GM18508 (cell line): ENCODE measurements around the gene HS1BP3.

Experiments used
- ATAC-seq: cut with Tn5 transposase; IDR thresholded peaks from one replicate; pipeline ENCODE4 v1.9.1; 2021; ENCODE audit warnings: moderate number of reproducible peaks; ENCODE audit not compliant: insufficient read depth, unreplicated experiment

HS1BP3 gene

GRCh38 chr2:20633001-20633400 is 17.9 kb downstream of the HS1BP3 start:
- ATAC-seq = no peak

- ATAC-seq = no peak
Measured at GRCh38 chr2:20632446-20632990, 18.4 kb downstream of the HS1BP3 start.

DNA sequence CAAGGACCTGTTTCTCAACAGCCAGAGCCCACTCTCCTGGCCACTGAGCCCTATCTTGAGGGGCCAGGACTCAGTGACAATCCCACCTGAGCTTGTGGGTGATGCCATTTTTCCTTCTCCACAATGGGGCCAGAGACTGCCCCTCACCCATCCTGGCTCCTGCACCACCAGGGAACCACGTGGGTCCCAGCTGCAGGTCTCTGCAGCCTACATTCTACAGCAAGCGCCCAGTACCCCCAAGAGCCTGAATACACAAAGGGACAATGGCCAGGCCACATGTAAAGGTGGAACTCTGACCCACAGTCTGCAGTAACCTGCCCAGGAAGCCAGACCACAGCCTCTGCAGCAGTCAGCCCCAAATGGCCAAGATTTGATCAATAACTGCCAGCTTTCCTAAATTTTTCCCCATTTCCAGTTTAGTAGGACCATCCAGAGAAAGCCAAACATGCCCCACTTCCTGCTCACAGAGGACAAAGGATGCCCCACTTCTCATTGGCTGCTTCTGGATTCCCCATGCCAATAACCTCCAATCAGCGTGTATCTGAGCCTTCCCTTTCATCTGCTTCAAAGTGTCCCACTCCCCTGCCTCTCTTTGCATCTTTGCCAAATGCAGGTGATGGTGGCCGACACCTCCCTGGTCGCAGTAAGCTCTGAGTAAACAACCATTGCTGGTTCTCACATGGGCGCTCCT is 19.1 kb downstream of the HS1BP3 start:
- ATAC-seq = no peak

DNA sequence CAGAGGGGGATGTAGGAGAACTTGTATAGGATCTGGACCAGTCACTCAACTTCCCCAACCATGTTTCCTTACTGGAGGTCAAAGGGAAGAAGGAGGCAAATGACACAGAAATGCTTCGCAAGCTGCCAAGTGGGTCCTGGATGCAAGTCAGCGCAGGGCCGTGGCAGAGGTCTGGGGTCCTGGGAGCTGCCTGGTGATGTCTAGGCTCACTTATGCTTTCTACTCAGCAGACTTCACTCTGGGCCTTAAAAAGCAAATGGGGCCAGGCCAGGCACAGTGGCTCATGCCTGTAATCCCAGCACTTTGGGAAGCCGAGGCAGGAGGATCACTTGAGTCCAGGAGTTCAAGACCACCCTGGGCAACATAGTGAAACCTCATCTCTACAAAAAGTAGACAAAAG is 19.9 kb downstream of the HS1BP3 start:
- ATAC-seq = no peak

GRCh38 chr2:20629581-20630171 is 21.2 kb downstream of the HS1BP3 start:
- no peak for ATAC-seq

DNA sequence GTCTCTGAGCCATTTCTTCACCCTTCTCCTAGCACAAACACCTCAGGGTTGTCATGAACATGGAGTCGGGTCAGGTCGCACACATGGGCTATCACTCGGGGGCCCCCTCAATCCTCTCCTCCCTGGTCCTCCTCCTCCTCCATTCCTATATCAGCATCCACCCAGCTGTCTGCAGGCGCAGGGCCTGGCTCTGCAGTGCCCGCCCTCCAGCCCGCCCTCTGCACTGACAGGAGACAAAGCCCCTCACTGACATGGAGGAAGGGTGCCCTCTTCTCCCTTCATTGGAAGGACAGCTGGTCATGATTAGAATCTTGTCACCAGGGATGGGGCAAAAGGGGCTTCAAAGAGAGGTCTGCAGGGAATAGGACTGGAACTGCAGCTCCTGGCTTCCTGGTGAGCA is 21.7 kb downstream of the HS1BP3 start:
- no peak for ATAC-seq

- ATAC-seq = no peak
Measured at GRCh38 chr2:20627712-20628380, 23.1 kb downstream of the HS1BP3 start.

GRCh38 chr2:20626698-20627513 is 24.0 kb downstream of the HS1BP3 start:
- no peak for ATAC-seq

DNA sequence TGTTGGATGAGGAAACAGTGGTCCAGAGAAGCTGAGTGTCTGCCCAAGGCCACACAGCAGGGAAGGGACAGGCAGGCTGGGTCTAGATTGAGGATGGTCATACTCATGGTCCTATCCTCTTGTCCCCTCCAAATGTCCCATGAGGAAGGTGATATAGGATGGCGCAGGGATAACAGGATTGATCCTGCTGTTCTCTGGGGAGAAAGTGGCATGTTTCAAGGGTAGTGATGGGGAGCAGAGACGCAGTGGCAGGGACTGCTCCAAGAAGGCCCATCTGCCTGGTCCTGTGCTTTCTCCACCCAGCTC is 24.6 kb downstream of the HS1BP3 start:
- ATAC-seq = no peak

DNA sequence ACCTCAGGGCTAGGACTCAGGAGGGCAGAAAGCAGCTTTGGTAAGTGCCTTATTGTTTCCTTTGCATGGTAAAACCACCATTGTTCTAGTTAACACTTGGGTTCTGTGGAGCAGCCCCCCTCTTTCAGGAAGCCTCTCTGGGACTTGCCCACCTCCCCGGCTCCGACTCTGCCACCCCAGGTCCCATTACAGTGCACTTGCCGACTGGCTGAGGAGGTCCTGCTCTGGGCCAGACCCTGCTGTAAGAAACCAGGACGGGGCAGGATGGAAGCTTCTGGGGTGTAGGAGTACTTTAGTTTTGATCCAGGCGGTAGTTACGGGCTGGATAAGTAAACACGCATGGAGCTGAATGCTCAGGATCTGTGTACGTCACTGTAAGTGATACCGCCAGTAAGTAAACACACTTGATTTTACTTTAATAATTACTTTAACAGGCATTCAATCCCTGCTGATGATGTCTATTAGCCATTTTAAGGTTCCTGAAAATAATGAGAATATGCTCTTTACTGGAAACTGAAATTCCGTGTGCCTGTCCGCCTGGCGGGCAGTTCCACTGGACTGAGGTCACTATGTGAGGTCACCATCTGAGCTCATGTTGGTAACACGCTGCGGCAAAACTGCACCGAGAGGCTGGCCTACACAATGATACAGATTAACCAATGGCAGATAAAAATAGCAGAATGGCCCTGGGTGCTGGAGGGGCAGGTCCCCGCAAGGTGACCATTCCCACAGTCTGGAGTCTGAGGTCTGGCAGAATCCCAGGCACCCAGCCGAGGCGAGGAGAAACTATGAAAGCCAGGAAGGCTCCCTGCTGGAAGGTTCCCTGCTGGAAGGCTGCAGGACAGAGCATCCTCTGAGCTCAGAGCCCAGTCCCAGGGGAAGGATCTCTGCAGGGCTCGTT is 25.2 kb downstream of the HS1BP3 start:
- ATAC-seq = no peak

DNA sequence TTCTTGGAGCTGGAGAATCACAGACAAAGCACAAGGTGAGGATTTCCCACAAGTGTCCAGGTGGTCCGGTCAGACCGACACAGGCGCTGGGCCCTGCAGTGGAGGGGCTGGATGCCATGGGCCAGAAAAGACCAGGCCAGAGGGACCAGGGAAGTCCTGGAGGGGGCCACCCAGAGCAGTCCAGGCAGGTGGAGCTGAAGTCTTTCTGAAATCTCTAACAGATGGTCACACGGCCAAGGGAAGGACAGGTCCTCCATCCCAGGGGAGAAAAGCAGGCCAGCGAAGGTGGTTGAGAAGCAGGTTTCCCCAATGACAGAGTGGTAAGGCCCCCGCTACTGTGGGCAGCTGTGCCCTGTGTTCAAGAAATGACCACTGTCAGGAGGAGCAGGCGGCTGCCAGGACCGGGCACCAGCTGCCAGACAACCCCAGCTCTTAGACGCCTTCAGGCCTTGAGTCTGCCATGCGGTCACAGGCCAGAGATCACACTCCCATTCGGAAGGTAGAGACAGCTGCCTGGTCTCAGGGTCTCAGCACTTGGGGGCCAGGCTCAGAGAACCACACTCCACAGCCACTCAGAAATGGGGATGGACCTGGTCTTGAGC is 25.9 kb downstream of the HS1BP3 start:
- ATAC-seq = no peak

GRCh38 chr2:20624156-20624883 is 26.6 kb downstream of the HS1BP3 start:
- ATAC-seq = no peak

DNA sequence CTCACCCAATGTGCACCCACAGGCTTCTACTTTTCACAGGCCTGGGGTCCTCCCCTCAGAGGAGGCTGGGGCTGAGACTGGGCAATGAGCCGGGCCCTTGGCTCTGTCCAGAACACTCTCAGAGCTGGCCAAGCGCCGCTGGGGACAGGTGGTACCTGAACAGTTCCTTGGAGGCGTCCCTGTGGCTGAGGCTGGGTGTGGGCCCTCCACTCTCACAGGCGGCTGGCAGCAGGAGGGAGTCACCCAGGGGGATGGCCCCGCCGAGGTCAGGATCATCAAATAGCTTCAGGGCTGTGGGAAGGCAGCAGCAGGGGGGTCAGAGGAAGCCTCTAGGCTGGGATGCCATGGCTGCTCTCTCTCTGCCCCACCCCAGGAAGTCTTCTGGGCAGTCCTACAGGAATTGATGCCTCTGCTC is 27.1 kb downstream of the HS1BP3 start:
- no peak for ATAC-seq

DNA sequence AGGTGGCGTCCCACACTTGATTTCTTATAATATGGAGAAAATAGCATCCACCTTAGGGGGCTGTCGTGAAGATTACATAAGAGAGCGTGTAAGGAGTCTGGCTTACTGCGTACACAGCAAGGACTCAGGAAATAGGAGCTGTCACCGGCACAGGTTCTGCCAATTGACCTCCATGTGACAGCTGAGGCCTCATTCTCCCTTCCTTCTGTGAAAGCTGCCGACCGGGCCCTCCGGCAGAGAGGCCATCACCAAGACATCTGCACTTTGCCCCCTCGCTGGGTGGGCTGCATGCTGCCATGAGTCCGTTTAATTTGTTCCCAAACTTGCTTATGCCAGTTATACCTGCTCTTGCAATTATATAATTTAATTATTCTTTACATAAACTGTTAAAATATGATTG is 27.7 kb downstream of the HS1BP3 start:
- no peak for ATAC-seq

DNA sequence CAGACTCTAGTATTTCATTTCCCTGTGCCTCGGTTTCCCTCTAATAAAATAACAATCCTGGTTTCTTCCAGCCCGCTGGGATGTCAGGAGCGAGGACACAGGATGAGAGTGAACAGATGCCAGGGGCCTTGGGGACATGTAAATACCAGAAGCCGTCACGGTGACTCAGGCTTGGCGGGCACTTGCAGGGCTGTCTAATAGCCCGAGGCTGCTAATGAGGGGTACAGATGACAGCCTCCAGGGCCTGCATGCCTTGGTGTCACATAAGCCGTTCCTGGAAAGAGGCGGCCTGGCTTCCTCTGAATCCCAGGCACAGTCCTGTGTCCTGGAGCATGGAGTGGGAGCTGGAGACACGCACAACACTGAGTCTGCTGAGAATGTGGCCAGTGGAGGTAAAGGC is 28.2 kb downstream of the HS1BP3 start:
- no peak for ATAC-seq

GRCh38 chr2:20622296-20622686 is 28.6 kb downstream of the HS1BP3 start:
- ATAC-seq = no peak

- no peak for ATAC-seq
Measured at GRCh38 chr2:20621366-20622295, 29.3 kb downstream of the HS1BP3 start.
